WTC11 (cell line): Measurements from ENCODE around the gene QRSL1. TPM values are rescaled to one million over a fixed set of nuclear protein-coding genes. Genes with fewer than 3 reads are reported as not detected.

Source experiments
- ATAC-seq: fragments of 200-7000 bp; cut with Tn5 transposase; 2 replicates; pipeline ENCODE4 v1.10.0; 2021; ENCODE audit warnings: mild to moderate bottlenecking, moderate library complexity
- CTCF ChIA-PET: fragments of 300-600 bp; sonication (Branson Sonifier 250); formaldehyde crosslinking; loops from one replicate; lab custom pipeline; 2021; ENCODE audit warnings: antibody characterized with exemption; lab: Charles Lee
- POLR2A ChIA-PET: fragments of 350-600 bp; sonication (Branson Sonifier 250); formaldehyde crosslinking; loops from one replicate; lab custom pipeline; 2021; ENCODE audit warnings: antibody characterized with exemption; lab: Charles Lee
- DNase-seq: peaks from one replicate; pipeline ENCODE4 v3.0.0; 2021; ENCODE audit warnings: low spot score
- H3K27ac Mint-ChIP-seq: 2 replicates; pipeline ENCODE4 v1.8.0; 2021; ENCODE audit warnings: mixed read lengths
- H3K27me3 Mint-ChIP-seq: 2 replicates; pipeline ENCODE4 v1.8.0; 2021; ENCODE audit warnings: low read depth, mild to moderate bottlenecking, moderate library complexity, mixed read lengths
- H3K36me3 Mint-ChIP-seq: 2 replicates; pipeline ENCODE4 v1.8.0; 2021; ENCODE audit warnings: mixed read lengths
- H3K4me1 Mint-ChIP-seq: 2 replicates; pipeline ENCODE4 v1.8.0; 2022; ENCODE audit warnings: mixed read lengths
- H3K4me3 Mint-ChIP-seq: 2 replicates; pipeline ENCODE4 v1.8.0; 2021; ENCODE audit warnings: mild to moderate bottlenecking, moderate library complexity, mixed read lengths
- H3K9me3 Mint-ChIP-seq: 2 replicates; pipeline ENCODE4 v1.8.0; 2021; ENCODE audit warnings: mixed read lengths
- CBFB ChIP-seq: sonication (generic); formaldehyde crosslinking; IDR thresholded peaks from 2 replicates; pipeline ENCODE4 v1.8.1; 2022; ENCODE audit warnings: mild to moderate bottlenecking, low read depth, missing genetic modification reagents
- CTCF ChIP-seq: fragments of 200-600 bp; IDR thresholded peaks from 2 replicates; pipeline ENCODE4 v1.8.0; 2022; ENCODE audit warnings: antibody characterized with exemption
- ETV6 ChIP-seq: sonication (generic); formaldehyde crosslinking; IDR thresholded peaks from 2 replicates; pipeline ENCODE4 v1.8.1; 2022; ENCODE audit warnings: mild to moderate bottlenecking, missing genetic modification reagents
- FOXJ3 ChIP-seq: sonication (generic); formaldehyde crosslinking; IDR thresholded peaks from 2 replicates; pipeline ENCODE4 v1.9.0; 2021; ENCODE audit warnings: missing genetic modification reagents, mild to moderate bottlenecking, borderline replicate concordance
- FOXP4 ChIP-seq: sonication (generic); formaldehyde crosslinking; IDR thresholded peaks from 2 replicates; pipeline ENCODE4 v1.8.0; 2022; ENCODE audit warnings: mild to moderate bottlenecking, missing genetic modification reagents
- GABPB1 ChIP-seq: sonication (generic); formaldehyde crosslinking; IDR thresholded peaks from 2 replicates; pipeline ENCODE4 v1.8.1; 2023; ENCODE audit warnings: mild to moderate bottlenecking, missing genetic modification reagents
- GRHL2 ChIP-seq: fragments of 250-450 bp; sonication (Bioruptor Pico); IDR thresholded peaks from 2 replicates; pipeline ENCODE4 v1.8.0; 2022; ENCODE audit warnings: mild to moderate bottlenecking, moderate library complexity; ENCODE audit not compliant: insufficient replicate concordance, severe bottlenecking
- JAZF1 ChIP-seq: fragments of 250-450 bp; sonication (Bioruptor Pico); IDR thresholded peaks from 2 replicates; pipeline ENCODE4 v1.9.0; 2021; ENCODE audit warnings: moderate library complexity, mild to moderate bottlenecking, inconsistent platforms
- MLX ChIP-seq: sonication (generic); formaldehyde crosslinking; IDR thresholded peaks from 2 replicates; pipeline ENCODE4 v1.8.1; 2023; ENCODE audit warnings: mild to moderate bottlenecking, missing genetic modification reagents, moderate library complexity
- MYBL2 ChIP-seq: sonication (generic); formaldehyde crosslinking; IDR thresholded peaks from 2 replicates; pipeline ENCODE4 v1.8.1; 2023; ENCODE audit warnings: mild to moderate bottlenecking, moderate library complexity, missing genetic modification reagents
- NFE2L1 ChIP-seq: sonication (generic); formaldehyde crosslinking; IDR thresholded peaks from 2 replicates; pipeline ENCODE4 v1.8.1; 2023; ENCODE audit warnings: missing genetic modification reagents
- OVOL2 ChIP-seq: fragments of 250-450 bp; sonication (Bioruptor Pico); IDR thresholded peaks from 2 replicates; pipeline ENCODE4 v1.9.0; 2021; ENCODE audit warnings: mild to moderate bottlenecking, borderline replicate concordance
- PREB ChIP-seq: sonication (generic); formaldehyde crosslinking; IDR thresholded peaks from 2 replicates; pipeline ENCODE4 v1.8.1; 2022; ENCODE audit warnings: mild to moderate bottlenecking, missing genetic modification reagents, moderate library complexity, borderline replicate concordance
- TCF7 ChIP-seq: sonication (generic); formaldehyde crosslinking; IDR thresholded peaks from 2 replicates; pipeline ENCODE4 v1.8.0; 2022; ENCODE audit warnings: mild to moderate bottlenecking, low read depth, missing genetic modification reagents, moderate library complexity
- ZBTB21 ChIP-seq: sonication (generic); formaldehyde crosslinking; IDR thresholded peaks from 2 replicates; pipeline ENCODE4 v1.8.1; 2023; ENCODE audit warnings: mild to moderate bottlenecking, missing genetic modification reagents, borderline replicate concordance
- ZNF219 ChIP-seq: sonication (generic); formaldehyde crosslinking; IDR thresholded peaks from 2 replicates; pipeline ENCODE4 v1.8.0; 2023; ENCODE audit warnings: missing genetic modification reagents, mild to moderate bottlenecking, borderline replicate concordance
- ZNF263 ChIP-seq: sonication (generic); formaldehyde crosslinking; IDR thresholded peaks from 2 replicates; pipeline ENCODE4 v1.8.1; 2022; ENCODE audit warnings: low read depth, mild to moderate bottlenecking, moderate library complexity, missing genetic modification reagents
- ZNF416 ChIP-seq: fragments of 250-450 bp; sonication (Bioruptor Pico); IDR thresholded peaks from 2 replicates; pipeline ENCODE4 v1.9.0; 2021; ENCODE audit warnings: mild to moderate bottlenecking, inconsistent platforms
- total RNA-seq: library from RNA; stranded (reverse); gene quantifications from 3 replicates; pipeline ENCODE4 v1.2.3, GENCODE V29; 2021
- TF ChIP-seq, protein P1 (sequence below): fragments of 250-450 bp; sonication (Bioruptor Pico); IDR thresholded peaks from 2 replicates; pipeline ENCODE4 v2.1.2; 2022; ENCODE audit warnings: mild to moderate bottlenecking, moderate library complexity
- TF ChIP-seq, protein P2 (sequence below): sonication (generic); formaldehyde crosslinking; IDR thresholded peaks from 2 replicates; pipeline ENCODE4 v1.8.0; 2022; ENCODE audit warnings: mild to moderate bottlenecking, missing genetic modification reagents

QRSL1 gene
- total RNA-seq, 1 experiment from 2014 or later: 17.7 TPM

DNA sequence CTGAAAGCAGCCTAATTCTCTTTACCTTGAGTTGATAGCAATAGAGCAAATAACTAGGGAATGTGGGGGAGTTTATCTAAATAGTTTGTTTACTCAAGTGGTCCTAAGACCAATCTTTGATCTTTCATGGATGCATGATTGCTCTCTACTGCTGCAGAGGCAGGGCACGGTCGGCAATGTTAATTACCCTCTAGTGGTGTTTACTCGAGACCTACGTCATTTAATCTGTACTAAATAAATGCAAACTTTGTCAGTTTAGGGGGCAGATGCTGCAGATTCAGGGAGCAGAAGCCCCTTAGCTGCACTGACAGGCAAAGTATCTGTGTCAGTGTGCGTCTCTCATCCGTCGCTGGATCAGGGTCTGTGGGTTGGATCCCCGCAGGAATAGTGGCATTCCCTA lies 7.0 kb upstream of the QRSL1 start (continued):
- no peak for TF ChIP-seq ETV6 (CRISPR knock-in tag)
- no peak for TF ChIP-seq NFE2L1 (CRISPR knock-in tag)
- TF ChIP-seq ZNF263 (CRISPR knock-in tag): no peak
- TF ChIP-seq, protein P1, sequence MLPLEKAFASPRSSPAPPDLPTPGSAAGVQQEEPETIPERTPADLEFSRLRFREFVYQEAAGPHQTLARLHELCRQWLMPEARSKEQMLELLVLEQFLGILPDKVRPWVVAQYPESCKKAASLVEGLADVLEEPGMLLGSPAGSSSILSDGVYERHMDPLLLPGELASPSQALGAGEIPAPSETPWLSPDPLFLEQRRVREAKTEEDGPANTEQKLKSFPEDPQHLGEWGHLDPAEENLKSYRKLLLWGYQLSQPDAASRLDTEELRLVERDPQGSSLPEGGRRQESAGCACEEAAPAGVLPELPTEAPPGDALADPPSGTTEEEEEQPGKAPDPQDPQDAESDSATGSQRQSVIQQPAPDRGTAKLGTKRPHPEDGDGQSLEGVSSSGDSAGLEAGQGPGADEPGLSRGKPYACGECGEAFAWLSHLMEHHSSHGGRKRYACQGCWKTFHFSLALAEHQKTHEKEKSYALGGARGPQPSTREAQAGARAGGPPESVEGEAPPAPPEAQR (CRISPR knock-in tag): no peak
- TF ChIP-seq ZNF416 (CRISPR knock-in tag): no peak
- TF ChIP-seq, protein P2, sequence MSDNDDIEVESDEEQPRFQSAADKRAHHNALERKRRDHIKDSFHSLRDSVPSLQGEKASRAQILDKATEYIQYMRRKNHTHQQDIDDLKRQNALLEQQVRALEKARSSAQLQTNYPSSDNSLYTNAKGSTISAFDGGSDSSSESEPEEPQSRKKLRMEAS (CRISPR knock-in tag): no peak
- TF ChIP-seq FOXJ3 (CRISPR knock-in tag): no peak
- TF ChIP-seq MYBL2 (CRISPR knock-in tag): no peak
- no peak for TF ChIP-seq OVOL2 (CRISPR knock-in tag)
- TF ChIP-seq ZBTB21 (CRISPR knock-in tag): no peak
- TF ChIP-seq GABPB1 (CRISPR knock-in tag): no peak
- TF ChIP-seq ZNF219 (CRISPR knock-in tag): no peak

DNA sequence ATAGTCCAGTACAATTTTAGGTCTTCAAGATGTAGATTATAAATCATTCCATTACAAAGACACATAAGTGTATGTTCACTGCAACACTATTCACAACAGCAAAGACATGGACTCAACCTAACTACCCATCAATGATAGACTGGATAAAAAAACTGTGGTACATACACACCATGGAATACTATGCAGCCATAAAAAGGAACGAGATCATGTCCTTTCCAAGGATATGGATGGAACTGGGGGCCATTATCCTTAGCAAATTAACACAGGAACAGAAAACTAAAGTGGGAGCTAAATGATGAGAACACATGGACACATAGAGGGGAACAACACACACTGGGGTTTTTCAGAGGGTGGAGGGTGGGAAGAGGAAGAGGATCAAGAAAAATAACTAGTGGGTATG lies 6.3 kb upstream of the QRSL1 start:
- CTCF ChIA-PET: no interaction called here
- Mint-ChIP-seq H3K9me3 (peaks cover 18% of the 10 kb centered on the region), H3K4me3 (no peak overlapping the region), H3K4me1 (peaks cover 43% of the 10 kb centered on the region)
- TF ChIP-seq PREB (CRISPR knock-in tag) (no peak), JAZF1 (CRISPR knock-in tag) (no peak), CBFB (no peak), MLX (CRISPR knock-in tag) (no peak), TCF7 (no peak), CTCF (no peak), FOXP4 (CRISPR knock-in tag) (no peak), GRHL2 (no peak), ZNF416 (CRISPR knock-in tag) (no peak)
- TF ChIP-seq, all 79 proteins: peak for 0
- Mint-ChIP-seq H3K36me3 (peaks cover 26% of the 10 kb centered on the region), H3K27me3 (no peaks in the 10 kb centered on the region), H3K27ac (no peak overlapping the region)
- POLR2A ChIA-PET: interaction anchor here (0.6 kb wide), 1 partner anchor 1154 kb away, joined by 3 read pairs; no protein-coding TSS in a partner anchor
- ATAC-seq: no peak
- no peak for DNase-seq
